Neutrophil (primary cell): ENCODE results near the gene NUP58.
A peak's percentile ranks its signal among the peaks of the same experiment; 100 is the strongest.

Source experiments
- H3K27ac ChIP-seq: fragments of 200-600 bp; sonication (generic); 2 replicates; pipeline ENCODE4 v1.5.1; 2016; ENCODE audit warnings: mild to moderate bottlenecking, moderate library complexity
- H3K27me3 ChIP-seq: fragments of 200-600 bp; sonication (generic); 2 replicates; pipeline ENCODE4 v1.6.0; 2016; ENCODE audit warnings: mild to moderate bottlenecking
- H3K36me3 ChIP-seq: fragments of 200-600 bp; sonication (generic); 2 replicates; pipeline ENCODE4 v1.5.1; 2017
- H3K4me1 ChIP-seq, 2 experiments: fragments of 200-600 bp in 1 of 2; sonication (generic) in 1 of 2; 1 replicate in 1 of 2; 2 replicates in 1 of 2; pipeline versions ENCODE4 v1.5.1 to v1.6.1; 2013 to 2016; ENCODE audit warnings: low read depth in 1 of 2, low read length in 1 of 2, mild to moderate bottlenecking in 1 of 2, moderate library complexity in 1 of 2; ENCODE audit not compliant: control insufficient read depth in 1 of 2, insufficient read depth in 1 of 2
- H3K4me3 ChIP-seq, 2 experiments: fragments of 200-600 bp in 1 of 2; sonication (generic) in 1 of 2; 1 replicate in 1 of 2; 2 replicates in 1 of 2; pipeline ENCODE4 v1.5.1; 2013 to 2016; ENCODE audit warnings: low read depth in 1 of 2, low read length in 1 of 2, mild to moderate bottlenecking in 1 of 2, moderate library complexity in 1 of 2
- H3K9me3 ChIP-seq: fragments of 200-600 bp; sonication (generic); 2 replicates; pipeline ENCODE4 v1.5.1; 2016
- CTCF ChIP-seq: fragments of 200-600 bp; sonication (generic); IDR thresholded peaks from 2 replicates; pipeline ENCODE4 v1.5.1; 2016; ENCODE audit warnings: antibody characterized with exemption

The NUP58 gene

GRCh38 chr13:25266706-25267105, 34.7 kb upstream of the NUP58 start:
- TF ChIP-seq CTCF: no peak
- Histone ChIP-seq H3K36me3 (peaks cover 81% of the 10 kb centered on the region), H3K4me3 (no peak overlapping the region), H3K27me3 (no peaks in the 10 kb centered on the region), H3K4me1 (no peaks in the 10 kb centered on the region), H3K9me3 (no peaks in the 10 kb centered on the region), H3K27ac (peak overlapping the region; percentile 23)

- H3K27ac ChIP-seq: peak overlapping the region; percentile 9
- no peak overlapping the region for H3K4me3 ChIP-seq
- H3K27me3 ChIP-seq: no peaks in the 10 kb centered on the region
- no peaks in the 10 kb centered on the region for H3K9me3 ChIP-seq
- no peak for TF ChIP-seq CTCF
- H3K4me1 ChIP-seq: no peaks in the 10 kb centered on the region
- H3K36me3 ChIP-seq: peaks cover 77% of the 10 kb centered on the region
Observed at GRCh38 chr13:25267715-25268114, 33.7 kb upstream of the NUP58 start.

GRCh38 chr13:25268561-25268960, 32.9 kb upstream of the NUP58 start:
- H3K4me3 ChIP-seq: no peak overlapping the region
- no peaks in the 10 kb centered on the region for H3K4me1 ChIP-seq
- no peak for TF ChIP-seq CTCF
- H3K27ac ChIP-seq: no peak overlapping the region
- no peaks in the 10 kb centered on the region for H3K27me3 ChIP-seq
- no peaks in the 10 kb centered on the region for H3K9me3 ChIP-seq
- peaks cover 77% of the 10 kb centered on the region for H3K36me3 ChIP-seq

- Histone ChIP-seq H3K9me3 (no peaks in the 10 kb centered on the region), H3K27me3 (no peaks in the 10 kb centered on the region), H3K27ac (no peak overlapping the region), H3K4me1 (peaks cover 7 to 8% of the 10 kb centered on the region in 2 experiments), H3K4me3 (no peak overlapping the region), H3K36me3 (peaks cover 18% of the 10 kb centered on the region)
- TF ChIP-seq CTCF: no peak
Observed at GRCh38 chr13:25276748-25277147, 24.7 kb upstream of the NUP58 start.

GRCh38 chr13:25280396-25280795, 21.0 kb upstream of the NUP58 start:
- TF ChIP-seq CTCF: no peak
- Histone ChIP-seq H3K27ac (peak overlapping the region; percentile 28), H3K4me1 (peaks cover 14 to 20% of the 10 kb centered on the region in 2 experiments)

More at GRCh38 chr13:25280396-25280795, 21.0 kb upstream of the NUP58 start:
- Histone ChIP-seq H3K9me3 (no peaks in the 10 kb centered on the region), H3K4me3 (no peak overlapping the region), H3K36me3 (peaks cover 4% of the 10 kb centered on the region), H3K27me3 (no peaks in the 10 kb centered on the region)
